Lung (tissue), 12 donors: ENCODE results near the gene C10orf53. TPM values are rescaled to one million over a fixed set of nuclear protein-coding genes. Genes with fewer than 3 reads are reported as not detected.

Experiments used
- ATAC-seq: fragments of 200-7000 bp; cut with Tn5 transposase; one replicate; pipeline ENCODE4 v1.9.1; 2020; ENCODE audit warnings: moderate number of reproducible peaks; ENCODE audit not compliant: insufficient read depth, low FRiP score
- DNase-seq, 3 donors: peaks; one replicate each; pipeline ENCODE4 v3.0.0-alpha.2; 2013 to 2017
- H3K27ac ChIP-seq, 2 donors: one replicate each; pipeline ENCODE4 v1.5.1; 2013; ENCODE audit warnings: mild to moderate bottlenecking in 2 of 2, moderate library complexity in 2 of 2, control low read depth in 1 of 2, inconsistent platforms in 1 of 2, low read depth in 1 of 2, low read length in 1 of 2
- H3K27me3 ChIP-seq, 3 donors: one replicate each; pipeline ENCODE4 v1.5.1; 2013; ENCODE audit warnings: low read length in 2 of 3; ENCODE audit not compliant: control insufficient read depth in 3 of 3, insufficient read depth in 3 of 3
- H3K36me3 ChIP-seq, 4 donors: one replicate each; pipeline ENCODE4 v1.5.1; 2013; ENCODE audit warnings: low read length in 4 of 4, mild to moderate bottlenecking in 1 of 4, moderate library complexity in 1 of 4; ENCODE audit not compliant: control insufficient read depth in 4 of 4, insufficient read depth in 4 of 4
- H3K4me1 ChIP-seq, 5 donors: one replicate each; pipeline ENCODE4 v1.5.1; 2013; ENCODE audit warnings: low read length in 5 of 5, mild to moderate bottlenecking in 2 of 5, moderate library complexity in 1 of 5; ENCODE audit not compliant: control insufficient read depth in 5 of 5, insufficient read depth in 5 of 5
- H3K4me3 ChIP-seq: one replicate; pipeline ENCODE4 v1.5.1; 2013; ENCODE audit warnings: mild to moderate bottlenecking, control low read depth, moderate library complexity
- H3K9ac ChIP-seq, 2 donors: one replicate each; pipeline ENCODE4 v1.5.1; 2013; ENCODE audit warnings: low read length in 2 of 2, control low read depth in 1 of 2; ENCODE audit not compliant: insufficient read depth in 1 of 2
- H3K9me3 ChIP-seq, 4 donors: one replicate each; pipeline ENCODE4 v1.5.1; 2013; ENCODE audit warnings: low read length in 3 of 4, mild to moderate bottlenecking in 1 of 4, moderate library complexity in 1 of 4; ENCODE audit not compliant: control insufficient read depth in 4 of 4, insufficient read depth in 3 of 4
- CTCF ChIP-seq: IDR thresholded peaks from 2 replicates; pipeline ENCODE4 v1.5.1; 2012; ENCODE audit warnings: mild to moderate bottlenecking; ENCODE audit errors: control extremely low read depth, extremely low read depth
- WGBS, 2 donors: extraction: QIAGEN DNeasy Blood & Tissue Kit; methylation state at CpG; one replicate each; pipeline ENCODE4 v1.1.7; 2013; 5-methylcytosine and 5-hydroxymethylcytosine counted together
- polyA plus RNA-seq, 2 donors: library from polyadenylated mRNA; stranded (reverse); fragments of 200-250 nt; gene quantifications; one replicate each; pipeline ENCODE4 v1.2.1, GENCODE V29; 2013
- total RNA-seq, 2 donors: library from RNA; depleted of rRNA in 1 of 2; stranded (reverse); fragments of >200 nt in 1 of 2; gene quantifications; one replicate each; pipeline ENCODE4 v1.2.1, GENCODE V29; 2014 to 2021
- donor health status: control.
- donor health status: control.
- donor health status: Bipolar disorder and iron deficiency.
- donor health status: healthy.
- donor health status: DM: yes; HTN: yes; CAD: no.

Gene C10orf53
- total and polyA plus RNA-seq, 4 donors, result 0.09 to 0.11 TPM; not detected in 2

DNA sequence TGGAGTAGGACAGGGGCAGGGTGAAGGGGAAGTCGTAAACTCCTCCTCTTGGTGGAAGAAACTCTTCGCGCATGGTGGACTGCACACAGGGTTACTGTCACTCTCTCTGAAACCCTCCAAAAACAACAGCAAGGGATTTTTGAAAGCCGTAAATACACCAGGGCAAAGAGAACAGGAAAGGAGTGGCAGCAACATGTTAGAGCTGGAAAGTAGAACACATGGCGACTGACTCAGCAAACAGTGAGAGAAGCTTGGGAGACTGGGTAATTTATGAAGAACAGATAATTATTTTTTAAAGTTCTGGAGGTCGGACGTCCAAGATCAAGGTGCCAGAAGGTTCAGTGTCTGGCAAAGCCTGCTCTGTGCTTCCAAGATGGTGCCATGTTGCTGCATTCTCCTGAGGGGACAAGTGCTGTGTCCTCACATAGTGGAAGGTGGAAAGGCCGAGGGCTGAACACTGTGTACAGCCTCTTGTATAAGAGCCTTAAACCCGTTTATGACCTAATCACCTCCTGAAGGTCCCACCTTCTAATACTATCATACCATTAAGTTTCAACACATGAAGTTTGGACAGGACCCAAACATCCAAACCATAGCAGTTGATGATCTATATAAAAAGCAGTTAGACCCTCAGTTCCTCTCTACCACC is 22.5 kb upstream of the C10orf53 start:
- TF ChIP-seq CTCF, result no peak
- Histone ChIP-seq H3K4me3 (no peak overlapping the region), H3K27me3 (no peaks in the 10 kb centered on the region), H3K4me1 (no peaks in the 10 kb centered on the region), H3K27ac (no peak overlapping the region), H3K9me3 (peaks cover 0 to 6% (median 2%) of the 10 kb centered on the region in 4 donors), H3K36me3 (no peaks in the 10 kb centered on the region), H3K9ac (no peak overlapping the region)
- DNase-seq (no peak), ATAC-seq (no peak)
- WGBS, 2 donors, result 83 to 91% methylated on average over 9 of the region's 9 CpGs

DNA sequence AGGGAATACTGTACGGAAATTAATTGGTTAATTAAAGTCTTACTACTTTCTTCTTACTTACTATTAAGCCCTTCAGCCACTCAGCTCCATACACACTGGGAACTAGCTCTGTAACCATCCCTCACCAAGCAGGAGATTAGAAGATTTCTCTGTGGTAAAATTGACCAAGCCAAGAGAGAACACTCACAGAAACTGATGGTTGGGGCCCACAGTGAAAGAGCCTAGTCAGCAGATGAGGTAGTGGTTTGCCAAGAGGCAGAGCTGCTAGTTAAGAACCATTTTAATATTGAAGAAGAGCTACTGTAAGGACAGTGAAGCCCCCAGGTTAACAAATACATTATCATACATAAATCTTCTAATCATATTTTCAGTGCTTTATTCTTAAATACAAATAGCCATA is 21.8 kb upstream of the C10orf53 start:
- 88 to 94% methylated on average over 1 of the region's 1 CpG for WGBS, 2 donors
- ATAC-seq, result no peak

GRCh38 chr10:49661140-49661856 is 18.2 kb upstream of the C10orf53 start:
- no peaks in the 10 kb centered on the region for H3K36me3 ChIP-seq
- H3K9me3 ChIP-seq, result peaks cover 0 to 8% (median 2%) of the 10 kb centered on the region in 4 donors
- H3K27ac ChIP-seq, result no peak overlapping the region
- no peak for ATAC-seq
- no peak overlapping the region for H3K9ac ChIP-seq
- peaks cover 0 to 6% (median 2%) of the 10 kb centered on the region in 3 donors for H3K27me3 ChIP-seq
- WGBS, 2 donors, result 56 to 62% methylated on average over 8 of the region's 8 CpGs
- H3K4me1 ChIP-seq, result no peaks in the 10 kb centered on the region
- no peak for TF ChIP-seq CTCF
- no peak overlapping the region for H3K4me3 ChIP-seq
- no peak for DNase-seq

More for the DNA sequence above, 21.8 kb upstream of the C10orf53 start:
- peaks cover 0 to 7% (median 2%) of the 10 kb centered on the region in 4 donors for H3K9me3 ChIP-seq
- H3K4me3 ChIP-seq, result no peak overlapping the region
- H3K27ac ChIP-seq, result no peak overlapping the region
- no peak overlapping the region for H3K9ac ChIP-seq
- H3K27me3 ChIP-seq, result no peaks in the 10 kb centered on the region
- DNase-seq, result no peak
- H3K4me1 ChIP-seq, result no peaks in the 10 kb centered on the region
- H3K36me3 ChIP-seq, result no peaks in the 10 kb centered on the region
- TF ChIP-seq CTCF, result no peak
